ENCODE results near the gene MAP3K19.

Gene MAP3K19

GRCh38 chr2:135064149-135064548 lies 16.9 kb upstream of the MAP3K19 start:
- TF ChIP-seq, protein P1, sequence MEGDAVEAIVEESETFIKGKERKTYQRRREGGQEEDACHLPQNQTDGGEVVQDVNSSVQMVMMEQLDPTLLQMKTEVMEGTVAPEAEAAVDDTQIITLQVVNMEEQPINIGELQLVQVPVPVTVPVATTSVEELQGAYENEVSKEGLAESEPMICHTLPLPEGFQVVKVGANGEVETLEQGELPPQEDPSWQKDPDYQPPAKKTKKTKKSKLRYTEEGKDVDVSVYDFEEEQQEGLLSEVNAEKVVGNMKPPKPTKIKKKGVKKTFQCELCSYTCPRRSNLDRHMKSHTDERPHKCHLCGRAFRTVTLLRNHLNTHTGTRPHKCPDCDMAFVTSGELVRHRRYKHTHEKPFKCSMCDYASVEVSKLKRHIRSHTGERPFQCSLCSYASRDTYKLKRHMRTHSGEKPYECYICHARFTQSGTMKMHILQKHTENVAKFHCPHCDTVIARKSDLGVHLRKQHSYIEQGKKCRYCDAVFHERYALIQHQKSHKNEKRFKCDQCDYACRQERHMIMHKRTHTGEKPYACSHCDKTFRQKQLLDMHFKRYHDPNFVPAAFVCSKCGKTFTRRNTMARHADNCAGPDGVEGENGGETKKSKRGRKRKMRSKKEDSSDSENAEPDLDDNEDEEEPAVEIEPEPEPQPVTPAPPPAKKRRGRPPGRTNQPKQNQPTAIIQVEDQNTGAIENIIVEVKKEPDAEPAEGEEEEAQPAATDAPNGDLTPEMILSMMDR (IDR thresholded peaks at IDR 0.05) = no peak
- Histone ChIP-seq H3K4me3 (ENCODE audit: low read depth, low read length) (no peak overlapping the region), H3K27ac (no peak overlapping the region), H3K79me2 (peaks cover 27% of the 10 kb centered on the region), H3K36me3 (ENCODE audit: control insufficient read depth, insufficient read depth, low read length) (no peaks in the 10 kb centered on the region), H3K4me1 (no peaks in the 10 kb centered on the region), H3K27me3 (ENCODE audit: control insufficient read depth, insufficient read depth, low read length) (no peaks in the 10 kb centered on the region), H3K9me3 (ENCODE audit: control insufficient read depth, low read length) (no peaks in the 10 kb centered on the region), H2AFZ (no peak overlapping the region), H3K4me2 (ENCODE audit: low read length) (no peak overlapping the region), H3K9ac (no peak overlapping the region)

DNA sequence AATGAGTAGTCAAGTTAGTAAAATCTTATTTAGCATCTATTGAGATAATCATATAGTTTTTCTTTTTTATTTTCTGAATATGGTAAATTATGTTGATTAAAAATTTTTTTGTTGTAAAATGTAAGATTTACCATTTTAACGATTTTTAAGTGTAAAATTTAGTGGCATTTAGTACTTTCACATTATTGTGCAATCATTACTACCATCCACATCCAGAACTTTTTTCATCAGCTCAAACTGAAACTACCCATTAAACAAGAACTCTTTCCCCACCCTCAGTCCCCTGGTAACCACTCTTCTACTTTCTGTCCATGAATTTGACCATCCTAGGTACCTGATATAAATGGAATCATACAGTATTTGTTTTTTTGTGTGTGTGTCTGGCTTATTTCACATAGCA lies 16.0 kb upstream of the MAP3K19 start:
- Histone ChIP-seq H3K36me3 (ENCODE audit: control insufficient read depth, insufficient read depth, low read length) (no peaks in the 10 kb centered on the region), H3K27me3 (ENCODE audit: control insufficient read depth, insufficient read depth, low read length) (no peaks in the 10 kb centered on the region), H2AFZ (no peak overlapping the region), H3K4me3 (ENCODE audit: low read depth, low read length) (no peak overlapping the region), H3K79me2 (peaks cover 23% of the 10 kb centered on the region), H3K4me2 (ENCODE audit: low read length) (no peak overlapping the region), H3K9ac (no peak overlapping the region), H3K9me3 (ENCODE audit: control insufficient read depth, low read length) (no peaks in the 10 kb centered on the region), H3K4me1 (no peaks in the 10 kb centered on the region), H3K27ac (no peak overlapping the region)
- TF ChIP-seq, protein P1 (IDR thresholded peaks at IDR 0.05) = no peak

- no peak overlapping the region for H2AFZ ChIP-seq
- H3K9ac ChIP-seq = no peak overlapping the region
- no peaks in the 10 kb centered on the region for H3K9me3 ChIP-seq (ENCODE audit: control insufficient read depth, low read length)
- TF ChIP-seq, protein P1 (IDR thresholded peaks at IDR 0.05) = no peak
- no peaks in the 10 kb centered on the region for H3K4me1 ChIP-seq
- H3K36me3 ChIP-seq (ENCODE audit: control insufficient read depth, insufficient read depth, low read length) = no peaks in the 10 kb centered on the region
- no peak overlapping the region for H3K4me3 ChIP-seq (ENCODE audit: low read depth, low read length)
- no peaks in the 10 kb centered on the region for H3K27me3 ChIP-seq (ENCODE audit: control insufficient read depth, insufficient read depth, low read length)
- no peak overlapping the region for H3K27ac ChIP-seq
- H3K4me2 ChIP-seq (ENCODE audit: low read length) = no peak overlapping the region
- peaks cover 10% of the 10 kb centered on the region for H3K79me2 ChIP-seq
These were observed 12.3 kb upstream of the MAP3K19 start for GRCh38 chr2:135059577-135059976.

- Histone ChIP-seq H3K4me3 (ENCODE audit: low read depth, low read length) (no peak overlapping the region), H3K27me3 (ENCODE audit: control insufficient read depth, insufficient read depth, low read length) (no peaks in the 10 kb centered on the region), H3K4me1 (peaks cover 4% of the 10 kb centered on the region), H3K79me2 (peaks cover 20% of the 10 kb centered on the region), H2AFZ (no peak overlapping the region), H3K27ac (no peak overlapping the region), H3K4me2 (ENCODE audit: low read length) (no peak overlapping the region), H3K9ac (no peak overlapping the region), H3K36me3 (ENCODE audit: control insufficient read depth, insufficient read depth, low read length) (no peaks in the 10 kb centered on the region), H3K9me3 (ENCODE audit: control insufficient read depth, low read length) (no peaks in the 10 kb centered on the region)
- TF ChIP-seq, protein P1 (IDR thresholded peaks at IDR 0.05) = no peak
These were observed 9.5 kb upstream of the MAP3K19 start for GRCh38 chr2:135056790-135057189.

GRCh38 chr2:135055182-135055786 lies 8.0 kb upstream of the MAP3K19 start:
- Histone ChIP-seq H2AFZ (no peak overlapping the region), H3K4me3 (ENCODE audit: low read depth, low read length) (no peak overlapping the region), H3K4me2 (ENCODE audit: low read length) (no peak overlapping the region), H3K27me3 (ENCODE audit: control insufficient read depth, insufficient read depth, low read length) (no peaks in the 10 kb centered on the region), H3K9me3 (ENCODE audit: control insufficient read depth, low read length) (no peaks in the 10 kb centered on the region), H3K36me3 (ENCODE audit: control insufficient read depth, insufficient read depth, low read length) (no peaks in the 10 kb centered on the region), H3K79me2 (peaks cover 20% of the 10 kb centered on the region), H3K27ac (no peak overlapping the region), H3K9ac (no peak overlapping the region), H3K4me1 (peaks cover 4% of the 10 kb centered on the region)
- TF ChIP-seq, protein P1 (IDR thresholded peaks at IDR 0.05) = no peak
